GM21723 (cell line): ENCODE results near the gene NFATC4.

Experiments
- ATAC-seq: cut with Tn5 transposase; IDR thresholded peaks from one replicate; pipeline ENCODE4 v1.9.1; 2021; ENCODE audit warnings: mild to moderate bottlenecking, moderate library complexity; ENCODE audit not compliant: unreplicated experiment

Gene NFATC4

GRCh38 chr14:24427537-24428508 is 59.8 kb downstream of the NFATC4 start:
- ATAC-seq = no peak

- no peak for ATAC-seq
Observed at GRCh38 chr14:24428628-24429394, 60.8 kb downstream of the NFATC4 start.
